Activated CD4-positive, alpha-beta T cell treated with anti-CD3 and anti-CD28 coated beads for 48 hours (primary cell): ENCODE data around the gene SYNE3.

ENCODE experiments used
- DNase-seq: peaks from one replicate; pipeline ENCODE4 v3.0.0-alpha.2; 2020

The SYNE3 gene

DNA sequence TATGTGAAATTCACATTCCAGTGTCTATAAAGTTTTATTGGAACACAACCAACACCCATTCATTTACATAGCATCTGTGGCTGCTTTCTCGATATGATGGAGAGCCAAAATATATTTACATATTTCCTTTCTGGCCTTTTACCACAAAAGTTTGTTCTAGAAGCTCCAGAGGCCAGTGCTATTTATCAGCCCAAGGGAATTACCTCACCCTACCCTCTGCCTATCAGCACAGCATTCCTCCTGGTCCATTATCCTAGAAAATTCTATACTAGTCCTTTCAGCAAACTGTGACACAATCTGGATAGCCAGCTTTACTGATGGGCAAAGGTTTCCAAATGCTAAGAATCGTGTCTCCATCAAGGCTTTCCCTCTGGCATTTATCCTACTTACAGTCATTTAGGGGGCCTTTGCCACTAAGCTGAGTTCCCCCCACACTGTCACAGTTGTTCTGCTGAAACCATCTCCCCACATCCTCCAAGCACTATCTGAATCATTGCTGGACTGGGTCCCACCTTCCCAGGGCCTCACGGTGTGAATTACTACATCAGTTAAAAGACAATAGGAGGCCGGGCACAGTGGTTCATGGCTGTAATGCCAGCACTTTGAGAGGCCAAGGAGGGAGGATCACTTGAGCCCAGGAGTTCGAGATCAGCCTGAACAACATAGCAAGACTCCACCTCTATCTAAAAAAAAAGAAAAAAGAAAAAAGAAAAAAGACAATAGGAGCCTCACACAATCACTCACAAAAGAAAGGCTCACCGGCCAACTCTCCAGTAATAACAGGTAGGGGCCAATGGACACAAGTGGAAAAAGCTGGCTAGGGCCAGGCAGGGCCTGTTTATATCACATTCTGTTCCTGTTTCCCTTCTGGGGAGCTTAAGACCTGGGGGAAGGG is 12.1 kb downstream of the SYNE3 start:
- peak; percentile 45 for DNase-seq

DNA sequence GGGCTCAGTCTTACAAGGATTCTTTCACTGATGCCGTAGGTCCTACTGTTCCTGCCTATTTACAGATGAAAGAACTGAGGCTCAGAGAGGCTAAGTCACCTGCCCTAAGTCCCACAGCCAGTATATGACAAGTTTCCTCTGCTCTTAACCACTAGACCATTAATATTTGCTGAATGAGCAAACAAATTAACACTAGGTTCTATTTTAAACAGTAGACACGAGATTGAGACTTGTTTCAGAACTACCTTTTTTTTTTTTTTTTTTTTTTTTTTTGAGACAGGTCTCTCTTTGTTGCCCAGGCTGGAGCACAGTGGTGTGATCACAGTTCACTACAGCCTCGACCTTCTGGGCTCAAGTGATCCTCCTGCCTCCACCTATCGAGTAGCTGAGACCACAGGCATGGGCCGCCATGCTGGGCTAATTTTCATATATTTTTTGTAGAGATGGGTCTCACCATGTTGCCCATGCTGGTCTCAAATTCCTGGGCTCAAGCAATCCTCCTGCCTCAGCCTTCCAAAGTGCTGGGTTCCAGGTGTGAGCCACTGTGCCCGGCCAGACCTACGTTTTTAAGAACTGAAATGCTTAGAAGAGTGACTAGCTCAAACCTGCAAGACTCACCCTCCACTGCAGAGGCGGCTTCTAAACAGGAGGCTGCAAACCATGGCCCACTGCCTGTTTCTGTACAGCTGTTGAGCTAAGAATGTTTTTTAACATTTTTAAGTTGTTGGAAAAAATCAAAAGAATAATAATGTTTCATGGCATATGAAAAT is 12.9 kb downstream of the SYNE3 start:
- DNase-seq: no peak

GRCh38 chr14:95502381-95502950 is 14.0 kb downstream of the SYNE3 start:
- DNase-seq: no peak

DNA sequence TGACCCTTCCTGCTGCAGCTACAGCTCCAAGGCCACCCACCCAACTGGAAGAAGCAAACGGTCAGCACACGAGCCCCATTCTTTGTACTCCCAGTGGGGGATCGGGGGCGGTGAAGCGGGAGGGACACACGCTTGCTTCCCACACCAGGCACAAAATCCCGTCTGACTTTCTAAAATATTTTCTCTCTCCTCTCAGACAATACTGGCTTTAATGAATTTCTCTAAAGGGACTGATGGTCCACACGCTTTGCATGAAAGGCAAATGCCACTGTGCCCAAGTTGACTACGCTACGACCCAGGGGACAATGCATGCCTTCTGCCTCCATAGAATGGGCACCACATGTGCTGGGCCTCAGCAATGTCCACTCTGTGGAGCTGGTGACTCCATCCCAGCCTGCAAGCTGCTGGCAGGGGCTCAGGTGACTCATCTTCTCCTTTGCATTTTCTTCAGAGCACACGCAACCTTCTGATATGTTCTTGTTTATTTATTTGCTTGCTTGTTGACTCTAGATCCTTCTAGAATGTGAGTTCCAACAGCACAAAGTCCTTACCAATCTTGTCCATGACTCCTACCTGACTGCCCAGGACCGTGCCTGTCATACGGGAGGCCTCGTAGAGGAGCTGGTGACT is 15.6 kb downstream of the SYNE3 start:
- no peak for DNase-seq

- DNase-seq: no peak
These were observed 16.2 kb downstream of the SYNE3 start for GRCh38 chr14:95500201-95500681.

DNA sequence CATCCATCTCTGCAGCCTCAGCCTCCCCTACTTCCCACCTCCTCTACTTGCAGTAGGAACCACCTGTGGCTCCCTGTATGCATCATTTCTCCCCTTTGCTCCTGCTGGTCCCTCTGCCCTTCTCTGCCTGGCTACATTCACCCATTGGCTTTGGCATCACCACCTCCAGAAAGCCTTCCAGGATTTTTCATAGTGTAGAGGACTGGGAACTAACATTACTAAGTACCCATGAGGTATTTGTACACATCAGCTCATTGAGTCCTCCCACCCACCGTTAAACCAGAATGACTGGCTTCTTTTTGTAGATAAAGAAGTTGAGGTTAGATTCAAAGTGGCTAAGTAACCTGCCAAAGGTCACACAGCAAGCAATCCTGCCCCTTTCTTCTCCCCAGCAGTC is 17.1 kb downstream of the SYNE3 start:
- no peak for DNase-seq

DNA sequence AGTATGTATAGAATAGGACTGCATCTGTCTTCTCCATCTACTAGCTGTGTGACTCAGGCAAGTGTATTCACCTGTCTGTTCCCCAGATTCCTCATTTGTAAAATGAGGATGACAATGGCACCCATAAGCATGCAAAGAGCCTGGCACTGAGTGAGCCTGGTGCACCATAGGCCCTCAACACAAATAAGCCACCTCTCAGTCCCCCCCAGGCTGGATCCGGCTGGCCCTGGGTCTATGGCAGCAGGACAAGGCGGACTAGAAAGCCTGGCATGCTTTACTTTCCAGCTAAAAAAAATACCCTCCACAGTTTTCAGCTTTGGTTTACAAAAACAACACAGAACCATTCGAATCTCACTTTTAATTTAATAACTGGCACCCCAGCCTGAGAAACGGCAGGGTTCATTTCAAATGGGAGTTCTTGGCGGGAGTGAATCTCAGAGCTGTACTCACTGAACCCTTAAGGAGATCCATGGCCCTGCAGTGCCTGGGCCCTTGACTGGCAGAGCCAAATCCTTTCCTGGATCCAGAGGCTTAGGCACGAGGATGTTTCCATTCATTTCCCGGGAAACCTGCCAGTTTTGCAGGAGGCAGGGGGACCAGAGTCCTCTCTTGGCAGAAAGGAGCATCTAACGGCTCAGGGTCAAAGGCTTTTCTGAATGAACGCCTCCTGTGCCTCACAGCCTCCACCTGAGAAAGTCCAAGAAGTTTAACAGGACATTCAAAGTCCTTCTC is 17.7 kb downstream of the SYNE3 start:
- no peak for DNase-seq

GRCh38 chr14:95497561-95498011 is 18.9 kb downstream of the SYNE3 start:
- no peak for DNase-seq

- DNase-seq: no peak
These were observed 19.7 kb downstream of the SYNE3 start for GRCh38 chr14:95496690-95497259.

GRCh38 chr14:95496111-95496681 is 20.3 kb downstream of the SYNE3 start:
- no peak for DNase-seq

DNA sequence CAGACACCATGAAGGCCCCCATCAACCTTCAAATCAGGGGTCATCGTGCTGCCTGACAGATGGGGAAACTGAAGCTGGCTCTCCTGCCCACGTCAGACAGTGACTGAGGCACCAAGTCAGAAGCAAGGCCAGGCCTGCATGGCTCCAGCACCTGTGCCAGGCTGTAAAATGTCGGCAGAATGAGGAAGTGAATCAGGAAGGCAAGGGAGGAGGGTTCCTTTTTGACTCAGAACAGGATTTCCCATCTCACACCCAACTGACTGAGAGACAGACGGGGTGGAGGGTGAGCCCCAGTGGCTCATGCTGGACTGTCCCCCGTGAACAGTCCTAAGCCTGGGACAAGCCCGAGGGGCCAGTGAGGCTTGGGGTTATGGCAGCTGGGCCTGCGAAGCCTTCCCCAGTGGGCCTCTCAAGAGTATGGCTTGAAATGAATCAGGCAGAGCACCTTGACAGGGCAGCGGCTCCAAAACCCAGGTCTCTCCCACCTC is 20.9 kb downstream of the SYNE3 start:
- DNase-seq: peak; percentile 44

GRCh38 chr14:95495076-95495475 is 21.4 kb downstream of the SYNE3 start:
- no peak for DNase-seq

- no peak for DNase-seq
These were observed 22.0 kb downstream of the SYNE3 start for GRCh38 chr14:95494456-95494855.

GRCh38 chr14:95493976-95494375 is 22.5 kb downstream of the SYNE3 start:
- DNase-seq: no peak

DNA sequence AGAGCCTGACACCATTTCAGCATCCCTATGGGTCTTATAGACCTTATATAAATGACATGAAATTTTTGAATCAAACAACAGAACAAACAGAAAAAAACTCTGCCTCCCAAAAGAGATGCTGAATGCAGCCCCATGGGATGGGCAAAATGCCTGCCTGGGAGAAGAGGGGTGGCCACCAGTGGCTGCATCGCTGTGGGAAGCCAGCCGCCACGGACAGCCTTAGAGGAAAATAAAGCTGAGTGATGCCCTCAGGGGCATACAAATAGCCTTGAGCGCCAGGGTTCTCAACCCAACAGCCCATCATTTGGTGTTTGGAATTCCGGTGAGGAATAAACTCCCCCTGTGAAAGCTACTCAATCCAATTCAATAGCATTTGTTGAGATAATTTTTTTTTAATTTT is 22.9 kb downstream of the SYNE3 start:
- DNase-seq: no peak

DNA sequence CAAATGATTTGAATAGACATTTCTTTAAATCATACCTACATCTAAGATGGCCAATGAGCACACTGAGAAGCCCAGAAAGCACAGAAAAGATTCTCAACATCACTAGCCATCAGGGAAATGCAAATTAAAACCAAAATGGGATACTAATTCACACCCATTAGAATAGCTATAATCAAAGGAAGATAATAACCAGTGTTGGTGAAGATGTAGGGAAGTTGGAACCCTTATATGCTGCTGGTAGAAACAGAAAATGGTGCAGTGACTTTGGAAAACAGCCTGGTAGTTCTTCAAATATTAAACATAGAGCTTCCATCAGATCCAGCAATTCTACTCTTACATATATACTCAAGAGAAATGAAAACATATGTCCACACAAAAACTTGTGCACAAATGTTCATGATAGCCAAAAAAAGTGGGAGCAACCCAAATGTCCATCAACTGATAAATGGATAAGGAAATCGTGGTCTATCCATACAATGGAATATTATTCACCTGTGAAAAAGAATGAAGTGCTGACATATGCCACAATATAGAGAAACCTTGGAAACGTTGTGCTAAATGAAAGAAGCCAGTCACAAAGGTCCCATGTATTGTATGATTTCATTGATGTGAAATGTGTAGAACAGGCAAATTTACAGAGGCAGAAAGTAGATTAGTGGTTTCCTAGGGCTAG is 24.4 kb downstream of the SYNE3 start:
- DNase-seq: no peak

DNA sequence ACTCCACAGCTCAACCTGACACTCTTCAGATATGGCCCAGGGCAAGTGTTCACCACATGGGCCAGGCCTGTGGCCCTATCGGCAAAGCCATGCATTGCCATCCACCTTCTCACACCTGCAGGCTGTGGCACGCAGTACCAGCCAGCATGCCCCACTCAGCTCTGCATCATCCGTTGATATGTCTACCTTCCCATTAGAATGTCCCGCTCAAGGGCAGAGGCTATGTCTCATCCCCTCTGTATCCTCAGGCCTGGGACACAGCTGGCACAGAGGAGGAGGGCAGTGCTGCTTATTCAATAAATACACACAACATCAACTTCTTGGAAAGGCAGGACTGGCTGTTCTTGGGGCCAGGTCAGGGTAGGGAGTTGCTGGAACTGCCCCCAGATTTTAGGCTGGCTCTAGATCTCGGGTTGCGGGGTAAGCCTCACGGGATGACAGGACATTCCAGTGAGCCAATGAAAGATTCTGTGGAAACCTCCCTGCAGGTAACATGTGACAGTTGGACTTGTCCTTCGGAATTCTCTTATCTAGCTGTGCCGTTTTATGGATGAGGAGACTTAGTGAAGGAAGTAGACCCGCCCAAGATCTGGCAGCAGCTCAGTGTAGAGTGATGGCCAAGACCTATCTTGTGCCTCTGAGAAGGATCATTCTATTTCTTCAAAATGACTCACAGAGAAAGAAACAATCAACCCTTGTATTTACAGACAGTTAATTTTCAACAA is 25.6 kb downstream of the SYNE3 start:
- no peak for DNase-seq

- no peak for DNase-seq
These were observed 26.3 kb downstream of the SYNE3 start for GRCh38 chr14:95490138-95490509.

GRCh38 chr14:95489214-95490137 is 27.0 kb downstream of the SYNE3 start:
- no peak for DNase-seq
